GM12891 (cell line): Measurements from ENCODE around the gene SCN4A.

Experiments
- PAX5 ChIP-seq: IDR thresholded peaks from 2 replicates; pipeline ENCODE4 v1.6.1; 2011; ENCODE audit warnings: low read length, moderate library complexity, mild to moderate bottlenecking; ENCODE audit not compliant: insufficient read depth, severe bottlenecking
- POLR2A ChIP-seq: IDR thresholded peaks from 2 replicates; pipeline ENCODE4 v1.6.1; 2011; ENCODE audit warnings: low read depth, low read length, control low read depth
- POLR2AphosphoS5 ChIP-seq: IDR thresholded peaks from 2 replicates; pipeline ENCODE4 v1.6.1; 2011; ENCODE audit warnings: low read depth, low read length, control low read depth
- POU2F2 ChIP-seq: IDR thresholded peaks from 2 replicates; pipeline ENCODE4 v1.6.1; 2011; ENCODE audit warnings: low read depth, mild to moderate bottlenecking, control low read depth, low read length, moderate library complexity
- SPI1 ChIP-seq: IDR thresholded peaks from 2 replicates; pipeline ENCODE4 v1.6.1; 2011; ENCODE audit warnings: low read depth, low read length, control low read depth
- TAF1 ChIP-seq: IDR thresholded peaks from 2 replicates; pipeline ENCODE4 v1.6.1; 2011; ENCODE audit warnings: low read depth, low read length, control low read depth

- TF ChIP-seq POLR2AphosphoS5 (no peak), TAF1 (no peak), POLR2A (no peak), PAX5 (no peak), SPI1 (no peak), POU2F2 (no peak)
Measured at GRCh38 chr17:63960006-63960405, 12.7 kb downstream of the SCN4A start.
